ENCODE measurements around the gene GOLGA8N. TPM values are rescaled to one million over a fixed set of nuclear protein-coding genes. Genes with fewer than 3 reads are reported as not detected.
"Not testable (repeated sequence)": the region's sequence is repeated elsewhere in the genome, so short reads cannot be mapped to it uniquely, and the experiment has no call there.

GOLGA8N gene
- 1 to 10 TPM; 5.0 to 7.9 (median 6.1) TPM for total RNA-seq

DNA sequence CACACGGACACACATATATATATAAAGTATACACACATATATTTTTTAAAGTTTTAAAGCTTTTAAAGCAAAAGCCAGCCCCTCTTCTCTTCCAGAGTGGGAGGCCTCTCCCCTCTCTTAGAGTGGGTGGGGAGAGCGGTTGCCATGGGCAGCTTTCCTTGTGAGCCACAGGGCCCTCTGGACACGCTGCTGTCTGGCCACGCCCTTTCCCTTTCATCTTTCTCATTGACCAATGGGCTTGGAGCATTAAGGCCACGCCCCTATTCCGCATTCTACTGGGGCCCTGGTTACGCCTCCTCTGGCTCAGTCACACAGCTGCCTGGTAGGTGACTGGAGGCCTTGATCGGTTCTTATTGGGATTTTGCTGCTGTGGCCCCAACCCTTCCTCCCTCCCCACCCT lies at the start of gene GOLGA8N:
TSS of gene GOLGA8N (plus strand) at position 306 of the 400 bp plus-strand sequence.
- H3K4me3 ChIP-seq; H3K4me1 ChIP-seq; H3K9me3 ChIP-seq; DNase-seq (ENCODE audit: extremely low spot score); H3K27me3 ChIP-seq; intact Hi-C loops (cut with DNase I); H3K27ac ChIP-seq (replicated peaks in 1 of 4); H3K36me3 ChIP-seq: not testable (repeated sequence)
- 96% methylated on average over 5 of the region's 8 CpGs for WGBS

GRCh38 chr15:32543456-32543855 lies 49.8 kb upstream of the GOLGA8N start:
- intact Hi-C loops (cut with DNase I); H3K27ac ChIP-seq (replicated peaks in 1 of 4); DNase-seq (ENCODE audit: extremely low spot score); H3K4me1 ChIP-seq; H3K36me3 ChIP-seq; H3K27me3 ChIP-seq; H3K9me3 ChIP-seq; H3K4me3 ChIP-seq: not testable (repeated sequence)
- WGBS = no CpG with 5 or more reads among the region's 1 CpG

DNA sequence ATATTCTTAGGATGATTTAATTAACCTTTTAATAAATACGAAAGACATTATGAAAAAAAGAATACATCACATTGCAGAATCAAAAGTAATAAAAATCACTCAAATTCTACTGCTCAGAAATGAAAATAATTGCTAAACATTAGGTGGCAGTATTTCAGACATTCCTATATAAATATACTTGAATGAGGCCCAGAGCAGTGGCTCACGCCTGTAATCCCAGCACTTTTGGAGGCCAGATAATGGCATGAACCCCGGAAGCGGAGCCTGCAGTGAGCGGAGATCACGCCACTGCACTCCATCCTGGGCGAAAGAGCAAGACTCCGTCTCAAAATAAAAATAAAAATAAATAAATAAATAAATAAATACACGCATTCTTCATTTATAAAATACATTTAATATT lies 48.1 kb upstream of the GOLGA8N start:
- H3K27me3 ChIP-seq; H3K36me3 ChIP-seq; H3K4me3 ChIP-seq; DNase-seq (ENCODE audit: extremely low spot score); H3K9me3 ChIP-seq; H3K4me1 ChIP-seq; H3K27ac ChIP-seq (replicated peaks in 1 of 4); intact Hi-C loops (cut with DNase I): not testable (repeated sequence)
- no CpG with 5 or more reads among the region's 9 CpGs for WGBS

DNA sequence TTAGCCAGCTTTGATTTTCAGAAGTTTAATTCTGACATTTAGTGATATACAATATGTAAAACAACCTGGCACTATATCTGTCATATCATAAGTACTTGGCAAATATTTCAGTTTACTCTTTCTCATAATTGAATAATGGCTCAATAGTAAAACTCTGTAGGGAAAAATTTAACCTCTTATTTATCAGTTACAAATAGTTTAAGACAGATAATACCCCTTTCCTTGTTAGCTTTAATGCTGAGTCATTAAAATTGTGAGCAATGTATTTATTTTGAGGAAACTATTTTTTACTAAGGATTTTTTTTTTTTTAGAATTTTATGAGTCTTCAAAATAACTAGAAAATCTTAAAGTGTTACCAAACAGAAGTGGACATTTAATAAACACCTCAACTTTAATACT lies 38.7 kb upstream of the GOLGA8N start:
- H3K27me3 ChIP-seq; H3K27ac ChIP-seq (replicated peaks in 1 of 4); H3K4me3 ChIP-seq; intact Hi-C loops (cut with DNase I); H3K4me1 ChIP-seq; H3K36me3 ChIP-seq; DNase-seq (ENCODE audit: extremely low spot score); H3K9me3 ChIP-seq: not testable (repeated sequence)

- H3K4me3 ChIP-seq; H3K36me3 ChIP-seq; intact Hi-C loops (cut with DNase I); H3K4me1 ChIP-seq; DNase-seq (ENCODE audit: extremely low spot score); H3K27ac ChIP-seq (replicated peaks in 1 of 4); H3K27me3 ChIP-seq; H3K9me3 ChIP-seq: not testable (repeated sequence)
- 76% methylated on average over 6 of the region's 6 CpGs for WGBS
These were observed 31.1 kb upstream of the GOLGA8N start for GRCh38 chr15:32562198-32562597.

GRCh38 chr15:32568988-32569387 lies 24.3 kb upstream of the GOLGA8N start:
- H3K4me1 ChIP-seq; H3K4me3 ChIP-seq; H3K27ac ChIP-seq (replicated peaks in 1 of 4); H3K27me3 ChIP-seq; H3K36me3 ChIP-seq; intact Hi-C loops (cut with DNase I); DNase-seq (ENCODE audit: extremely low spot score); H3K9me3 ChIP-seq: not testable (repeated sequence)
- no CpG with 5 or more reads among the region's 3 CpGs for WGBS

GRCh38 chr15:32578482-32578881 lies 14.8 kb upstream of the GOLGA8N start:
- H3K4me1 ChIP-seq; H3K9me3 ChIP-seq; H3K36me3 ChIP-seq; DNase-seq (ENCODE audit: extremely low spot score); H3K4me3 ChIP-seq; H3K27me3 ChIP-seq; H3K27ac ChIP-seq (replicated peaks in 1 of 4); intact Hi-C loops (cut with DNase I): not testable (repeated sequence)
- WGBS = 100% methylated on average over 1 of the region's 4 CpGs

DNA sequence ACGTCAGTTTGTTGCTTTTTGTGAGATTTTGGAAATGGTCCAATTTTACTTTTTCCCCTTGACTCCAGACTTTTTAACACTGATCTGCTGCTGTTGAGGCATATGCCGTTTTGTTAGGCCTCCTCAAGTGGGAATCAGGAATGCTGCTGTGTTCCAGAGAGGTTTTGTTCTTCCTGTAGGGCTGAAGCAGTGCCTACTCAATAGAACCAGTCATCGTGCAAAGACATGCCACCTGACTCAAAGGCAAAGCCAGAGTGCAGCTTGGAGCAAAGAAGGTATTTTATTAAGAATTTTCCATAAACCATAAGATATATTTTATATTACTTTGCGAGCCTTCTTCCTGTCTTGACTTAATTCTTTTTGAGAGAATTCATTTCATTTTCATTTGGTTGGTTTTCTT lies 7.4 kb upstream of the GOLGA8N start:
- H3K27me3 ChIP-seq; DNase-seq (ENCODE audit: extremely low spot score); H3K4me1 ChIP-seq; H3K9me3 ChIP-seq; H3K27ac ChIP-seq (replicated peaks in 1 of 4); intact Hi-C loops (cut with DNase I); H3K36me3 ChIP-seq; H3K4me3 ChIP-seq: not testable (repeated sequence)
- WGBS = 83% methylated on average over 3 of the region's 4 CpGs

- H3K36me3 ChIP-seq; DNase-seq (ENCODE audit: extremely low spot score); H3K27ac ChIP-seq (replicated peaks in 1 of 4); H3K4me3 ChIP-seq; H3K4me1 ChIP-seq; H3K27me3 ChIP-seq; intact Hi-C loops (cut with DNase I); H3K9me3 ChIP-seq: not testable (repeated sequence)
- 85% methylated on average over 2 of the region's 2 CpGs for WGBS
These were observed 16.3 kb downstream of the GOLGA8N start for GRCh38 chr15:32609518-32609917.

- H3K4me1 ChIP-seq; H3K9me3 ChIP-seq; H3K27me3 ChIP-seq; H3K36me3 ChIP-seq; H3K27ac ChIP-seq (replicated peaks in 1 of 4); intact Hi-C loops (cut with DNase I); H3K4me3 ChIP-seq; DNase-seq (ENCODE audit: extremely low spot score): not testable (repeated sequence)
- TF ChIP-seq CTCF (IDR thresholded peaks at IDR 0.05) = peak in 2 of 3 experiments; percentile 12 to 39
- 6% methylated on average over 1 of the region's 3 CpGs for WGBS
These were observed 17.5 kb downstream of the GOLGA8N start for GRCh38 chr15:32610719-32611118.

GRCh38 chr15:32614712-32615050 lies 21.4 kb downstream of the GOLGA8N start:
- H3K9me3 ChIP-seq; DNase-seq (ENCODE audit: extremely low spot score); H3K36me3 ChIP-seq; H3K27me3 ChIP-seq; intact Hi-C loops (cut with DNase I): not testable (repeated sequence)
- 2% methylated on average over 9 of the region's 16 CpGs for WGBS
- peak overlapping the region; percentile 62 to 81 (median 76) for H3K27ac ChIP-seq (replicated peaks in 1 of 4)
- H3K4me3 ChIP-seq = peak overlapping the region; percentile 50 to 63 (median 58)
- H3K4me1 ChIP-seq = peaks cover 4 to 12% (median 10%) of the 10 kb centered on the region in 4 donors

Data from esophagus muscularis mucosa (tissue), 4 donors.